Activated gamma-delta T cell treated with anti-CD3 and anti-CD28 coated beads, Interleukin-2, amount 50 U/mL, for 16 hours (primary cell): ENCODE measurements around the gene ACP7.

Experiments
- DNase-seq: peaks from one replicate; pipeline ENCODE4 v3.0.0-alpha.2; 2020; ENCODE audit warnings: low read depth

The ACP7 gene

DNA sequence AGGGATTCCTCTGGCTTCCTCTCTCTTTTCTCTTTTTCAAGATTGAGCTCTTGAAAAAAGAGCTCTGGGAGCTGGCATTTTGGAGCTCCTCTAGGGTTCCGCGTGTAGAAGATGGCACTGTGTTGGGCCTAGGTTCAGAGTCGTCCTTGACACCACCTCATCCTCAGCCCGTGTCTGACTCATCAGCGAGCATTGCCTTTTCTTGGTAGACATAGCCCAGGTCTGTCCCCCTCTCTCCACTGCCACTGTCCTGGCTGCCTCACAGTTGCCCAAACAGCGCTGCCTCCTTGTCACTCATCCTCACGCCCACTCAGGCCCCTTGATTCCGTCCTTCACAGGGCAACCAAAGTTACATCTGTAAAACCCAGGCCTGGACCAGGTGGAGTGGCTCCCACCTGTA is 66.1 kb downstream of the ACP7 start:
- no peak for DNase-seq

DNA sequence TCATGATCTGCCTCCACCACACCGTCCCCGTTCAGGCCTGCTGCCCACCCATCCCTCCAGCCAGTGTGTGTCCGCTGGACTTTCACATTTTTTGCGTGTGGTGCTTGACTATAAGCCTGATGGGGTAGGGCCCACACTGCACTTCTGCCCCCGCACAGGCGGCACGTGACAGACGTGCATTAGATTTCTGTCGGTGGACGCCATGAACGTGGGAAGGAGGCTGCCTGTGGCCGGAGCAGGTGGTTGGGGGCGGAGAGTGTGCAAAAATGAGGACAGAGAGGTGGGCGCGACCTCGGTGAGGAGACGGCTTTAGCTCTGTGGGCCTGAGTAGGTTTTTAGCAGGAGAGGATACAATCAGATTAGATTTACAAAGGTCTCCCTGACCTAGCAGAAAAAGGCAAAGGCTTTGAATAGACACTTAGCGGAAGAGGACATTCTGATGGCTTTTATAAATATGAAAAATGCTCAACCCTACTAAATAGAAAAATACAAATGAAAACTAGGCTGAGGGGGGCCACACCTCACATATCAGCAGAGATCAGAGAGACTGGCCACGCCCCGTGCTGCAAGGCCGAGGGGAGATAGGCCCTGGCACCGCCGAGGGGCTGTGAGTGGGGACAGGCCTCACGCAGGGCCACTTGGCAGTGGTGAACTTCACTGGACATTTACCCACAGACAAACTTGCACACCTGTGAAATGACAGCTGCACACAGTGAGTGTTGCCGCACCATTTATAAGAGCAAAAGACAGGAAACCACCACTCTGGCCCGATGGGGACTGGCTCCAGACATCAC is 66.8 kb downstream of the ACP7 start:
- no peak for DNase-seq

- no peak for DNase-seq
These were observed 67.9 kb downstream of the ACP7 start for GRCh38 chr19:39152066-39152465.

DNA sequence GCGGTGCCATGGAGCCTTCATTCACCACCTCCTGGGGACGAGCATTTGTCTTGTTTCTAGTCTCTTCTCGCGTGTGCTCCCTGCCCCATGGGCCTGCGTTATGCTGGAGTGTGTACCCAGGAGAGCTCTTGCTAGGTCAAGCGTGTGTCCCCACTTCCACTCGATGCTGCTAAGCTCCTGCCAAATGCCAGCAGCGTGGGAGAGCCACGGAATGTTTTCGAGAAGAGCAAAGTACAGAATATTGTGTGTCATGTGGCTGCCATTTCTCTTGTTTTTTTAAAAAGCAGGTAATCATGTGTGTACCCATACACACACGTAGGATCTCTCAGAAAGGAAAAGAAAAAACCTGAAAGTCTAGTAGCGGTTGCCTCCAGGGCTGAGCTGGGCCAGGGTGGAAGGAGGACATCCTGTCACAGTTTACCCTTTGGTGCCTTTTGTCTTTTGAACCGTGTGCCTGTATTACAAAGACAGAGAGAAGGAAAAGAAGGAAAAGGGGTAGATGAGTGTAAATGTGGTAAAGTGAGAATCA is 70.0 kb downstream of the ACP7 start:
- no peak for DNase-seq

GRCh38 chr19:39154629-39155100 is 70.5 kb downstream of the ACP7 start:
- no peak for DNase-seq

GRCh38 chr19:39155114-39155700 is 71.0 kb downstream of the ACP7 start:
- no peak for DNase-seq

DNA sequence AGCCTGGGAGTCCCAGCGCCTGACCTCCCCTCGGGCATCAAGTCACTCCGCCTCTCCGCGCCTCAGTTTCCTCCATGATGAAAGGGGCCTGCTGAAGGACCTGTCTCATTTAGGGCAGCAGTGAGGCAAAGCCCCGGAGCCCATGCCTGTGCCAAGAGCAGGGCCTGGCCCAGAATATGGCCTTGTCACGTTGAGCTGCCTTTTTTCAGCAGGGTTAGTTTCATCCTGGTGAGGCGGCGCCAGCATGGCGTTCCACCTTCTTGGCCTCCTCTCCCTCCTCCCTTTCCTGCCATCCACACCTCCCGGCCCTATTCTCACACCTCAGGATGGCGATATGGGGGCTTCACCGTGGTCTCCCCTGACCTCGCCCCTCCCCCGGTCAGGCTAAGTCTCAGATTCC is 71.6 kb downstream of the ACP7 start:
- no peak for DNase-seq

- DNase-seq: no peak
These were observed 72.4 kb downstream of the ACP7 start for GRCh38 chr19:39156326-39157230.

DNA sequence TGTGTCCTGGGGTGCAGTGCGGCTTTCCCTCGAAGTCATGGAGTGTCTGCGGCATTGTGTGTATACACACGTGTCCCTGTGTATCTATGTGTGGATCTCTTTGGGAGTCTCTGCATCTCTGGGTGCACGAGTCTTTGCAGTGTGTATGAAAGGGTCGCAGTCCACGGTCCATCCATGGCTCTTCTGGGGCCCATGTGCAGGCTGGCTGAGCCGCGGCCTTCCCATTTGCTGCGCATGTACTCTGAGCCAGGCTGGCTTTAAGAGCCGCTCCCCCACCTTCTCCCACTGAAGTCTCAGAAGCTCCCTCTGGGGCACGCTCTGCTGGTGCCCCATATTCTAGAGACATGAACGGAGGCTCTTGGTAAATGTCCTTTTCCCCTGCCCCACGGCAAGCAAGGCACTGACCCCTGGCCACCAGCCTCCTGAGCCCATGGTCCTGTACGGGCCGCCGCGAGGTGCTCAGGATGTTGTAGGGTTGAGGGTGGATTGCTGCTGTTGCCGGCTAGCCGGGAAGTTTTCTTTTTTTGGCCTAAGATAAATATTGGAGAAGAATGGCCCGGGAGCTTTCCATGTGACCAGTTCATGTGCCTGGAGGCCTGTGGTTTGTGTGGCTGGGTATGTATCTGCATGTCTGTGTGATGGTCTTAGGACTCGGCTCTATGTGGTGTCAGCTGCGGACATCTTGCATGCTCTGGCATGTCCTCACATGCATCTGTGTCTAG is 73.3 kb downstream of the ACP7 start:
- no peak for DNase-seq

DNA sequence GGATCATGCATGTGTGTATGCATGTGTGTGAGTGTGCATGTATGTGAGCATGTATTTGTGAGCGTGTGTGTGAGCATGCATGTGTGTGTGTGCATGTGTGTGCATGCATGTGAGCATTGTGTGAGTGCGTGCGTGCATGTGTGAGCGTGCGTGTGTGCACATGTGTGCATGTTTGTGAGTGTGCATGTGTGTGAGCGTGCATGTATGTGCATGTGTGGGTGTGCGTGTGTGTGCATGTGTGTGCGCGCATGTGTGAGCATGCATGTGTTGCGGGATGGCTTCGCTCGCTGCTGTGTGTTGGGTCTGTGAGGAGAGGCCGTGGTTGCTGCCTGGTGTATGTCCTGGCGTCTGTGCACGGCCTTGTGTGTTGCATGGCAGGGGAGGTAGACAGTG is 73.8 kb downstream of the ACP7 start:
- no peak for DNase-seq

DNA sequence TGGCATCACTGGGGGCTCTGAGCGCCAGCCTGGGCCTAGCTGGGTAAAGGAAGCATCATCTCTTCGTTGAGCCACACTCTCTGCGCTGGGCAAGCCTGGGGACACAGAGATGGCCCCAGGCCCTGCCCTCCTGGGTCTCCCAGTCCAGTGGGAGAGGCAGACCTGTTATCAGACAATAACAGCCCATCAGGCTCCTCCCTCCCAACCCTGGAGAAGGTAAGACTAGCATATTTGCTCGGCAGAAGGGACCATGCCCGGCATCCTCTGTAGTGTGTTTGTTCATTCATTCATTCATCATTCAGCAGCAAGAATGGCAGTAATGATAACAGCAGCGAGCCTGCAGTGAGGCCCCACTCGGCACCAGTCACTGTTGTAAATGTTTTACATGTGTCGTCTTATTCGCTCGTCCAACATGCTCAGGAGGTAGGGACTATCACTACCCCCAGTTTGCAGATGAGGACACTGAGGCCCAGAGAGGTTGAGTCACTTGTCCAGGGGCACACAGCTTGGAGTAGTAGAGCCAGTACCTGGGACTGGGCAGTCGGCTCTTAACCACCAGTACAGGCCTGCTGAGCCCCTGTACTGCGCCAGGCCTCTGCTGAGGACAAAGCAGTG is 74.6 kb downstream of the ACP7 start:
- DNase-seq: no peak

DNA sequence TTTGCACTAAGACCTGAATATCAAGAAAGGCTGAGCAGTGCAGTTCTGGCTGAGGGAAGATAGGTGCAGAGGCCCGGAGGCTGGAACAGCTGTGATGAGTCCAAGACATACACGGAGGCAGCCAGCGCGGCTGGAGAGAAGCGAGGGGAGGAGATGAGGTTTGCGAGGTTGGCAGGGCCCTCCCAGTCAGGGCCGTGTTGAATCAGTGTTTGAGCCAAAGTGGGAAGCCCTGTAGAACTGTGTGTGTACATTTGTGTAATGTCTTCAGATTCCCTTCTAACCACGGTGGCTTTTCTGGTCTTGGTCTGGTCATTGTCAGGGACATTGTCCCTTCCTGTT is 76.3 kb downstream of the ACP7 start:
- no peak for DNase-seq
